Vagina (tissue), 2 donors: Measurements from ENCODE around the gene ATP11A. TPM values are rescaled to one million over a fixed set of nuclear protein-coding genes. Genes with fewer than 3 reads are reported as not detected.

Experiments used
- DNase-seq, 2 donors: peaks; one replicate each; pipeline ENCODE4 v3.0.0-alpha.2; 2017; ENCODE audit errors: extremely low spot score in 2 of 2
- H3K27ac ChIP-seq: fragments of 200-600 bp; sonication (generic); one replicate; pipeline ENCODE4 v1.5.1; 2019
- H3K27me3 ChIP-seq: fragments of 200-600 bp; sonication (generic); one replicate; pipeline ENCODE4 v1.5.1; 2019
- H3K36me3 ChIP-seq, 2 donors: fragments of 200-600 bp; sonication (generic); one replicate each; pipeline ENCODE4 v1.5.1; 2017 to 2019
- H3K4me1 ChIP-seq: fragments of 200-600 bp; sonication (generic); one replicate; pipeline ENCODE4 v1.5.1; 2019
- H3K4me3 ChIP-seq, 2 donors: fragments of 200-600 bp; sonication (generic); 1 replicate in 1 of 2; 2 replicates in 1 of 2; pipeline ENCODE4 v1.5.1; 2016 to 2019
- H3K9me3 ChIP-seq: fragments of 200-600 bp; sonication (generic); one replicate; pipeline ENCODE4 v1.5.1; 2019
- POLR2A ChIP-seq, 2 donors: fragments of 450-650 bp; IDR thresholded peaks; one replicate each; pipeline ENCODE4 v1.6.1; 2017; ENCODE audit warnings: antibody characterized with exemption in 2 of 2, mild to moderate bottlenecking in 2 of 2, moderate library complexity in 2 of 2
- POLR2AphosphoS5 ChIP-seq, 2 donors: sonication (generic); formaldehyde crosslinking; IDR thresholded peaks; one replicate each; pipeline ENCODE4 v1.9.0; 2017; ENCODE audit warnings: antibody characterized with exemption in 2 of 2, mild to moderate bottlenecking in 2 of 2, low read depth in 1 of 2; ENCODE audit not compliant: insufficient read depth in 1 of 2
- intact Hi-C: fragments of 100-400 bp; cut with DNase I; formaldehyde crosslinking; loops from one replicate; pipeline ENCODE4 v1.15.1; 2023
- total RNA-seq: library from RNA; depleted of rRNA; stranded (reverse); fragments of >200 nt; gene quantifications from one replicate; pipeline ENCODE4 v1.2.3, GENCODE V29; 2016
- TF ChIP-seq, protein P1 (sequence below), 3 experiments: fragments of 450-650 bp in 2 of 3; fragments of 200-600 bp in 1 of 3; sonication (generic) in 1 of 3; IDR thresholded peaks; one replicate each; pipeline ENCODE4 v1.5.1; 2017 to 2019; ENCODE audit warnings: antibody characterized with exemption in 3 of 3, mild to moderate bottlenecking in 2 of 3, moderate library complexity in 2 of 3

ATP11A gene
- total RNA-seq, 1 donor from 2014 or later, result 33.4 TPM

GRCh38 chr13:112724788-112725345 is 35.0 kb downstream of the ATP11A start:
- H3K27ac ChIP-seq, result no peak overlapping the region
- DNase-seq, result no peak
- H3K4me3 ChIP-seq, result no peak overlapping the region
- peaks cover 16% of the 10 kb centered on the region for H3K4me1 ChIP-seq
- no peaks in the 10 kb centered on the region for H3K27me3 ChIP-seq
- H3K9me3 ChIP-seq, result no peaks in the 10 kb centered on the region
- TF ChIP-seq, protein P1, sequence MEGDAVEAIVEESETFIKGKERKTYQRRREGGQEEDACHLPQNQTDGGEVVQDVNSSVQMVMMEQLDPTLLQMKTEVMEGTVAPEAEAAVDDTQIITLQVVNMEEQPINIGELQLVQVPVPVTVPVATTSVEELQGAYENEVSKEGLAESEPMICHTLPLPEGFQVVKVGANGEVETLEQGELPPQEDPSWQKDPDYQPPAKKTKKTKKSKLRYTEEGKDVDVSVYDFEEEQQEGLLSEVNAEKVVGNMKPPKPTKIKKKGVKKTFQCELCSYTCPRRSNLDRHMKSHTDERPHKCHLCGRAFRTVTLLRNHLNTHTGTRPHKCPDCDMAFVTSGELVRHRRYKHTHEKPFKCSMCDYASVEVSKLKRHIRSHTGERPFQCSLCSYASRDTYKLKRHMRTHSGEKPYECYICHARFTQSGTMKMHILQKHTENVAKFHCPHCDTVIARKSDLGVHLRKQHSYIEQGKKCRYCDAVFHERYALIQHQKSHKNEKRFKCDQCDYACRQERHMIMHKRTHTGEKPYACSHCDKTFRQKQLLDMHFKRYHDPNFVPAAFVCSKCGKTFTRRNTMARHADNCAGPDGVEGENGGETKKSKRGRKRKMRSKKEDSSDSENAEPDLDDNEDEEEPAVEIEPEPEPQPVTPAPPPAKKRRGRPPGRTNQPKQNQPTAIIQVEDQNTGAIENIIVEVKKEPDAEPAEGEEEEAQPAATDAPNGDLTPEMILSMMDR (IDR thresholded peaks at IDR 0.05), result no peak
- TF ChIP-seq POLR2A (IDR thresholded peaks at IDR 0.05) (no peak), POLR2AphosphoS5 (IDR thresholded peaks at IDR 0.05; ENCODE audit: insufficient read depth in 1 of 2, low read depth in 1 of 2) (no peak)
- intact Hi-C loops, result no loop called here
- H3K36me3 ChIP-seq, result no peaks in the 10 kb centered on the region

- H3K36me3 ChIP-seq, result no peaks in the 10 kb centered on the region
- peaks cover 16% of the 10 kb centered on the region for H3K4me1 ChIP-seq
- intact Hi-C loops, result no loop called here
- no peak overlapping the region for H3K4me3 ChIP-seq
- H3K9me3 ChIP-seq, result no peaks in the 10 kb centered on the region
- no peak for DNase-seq
- TF ChIP-seq, protein P1 (IDR thresholded peaks at IDR 0.05), result no peak
- TF ChIP-seq POLR2A (IDR thresholded peaks at IDR 0.05) (no peak), POLR2AphosphoS5 (IDR thresholded peaks at IDR 0.05; ENCODE audit: insufficient read depth in 1 of 2, low read depth in 1 of 2) (no peak)
- H3K27ac ChIP-seq, result no peak overlapping the region
- H3K27me3 ChIP-seq, result no peaks in the 10 kb centered on the region
These were observed 35.6 kb downstream of the ATP11A start for GRCh38 chr13:112725346-112726015.

DNA sequence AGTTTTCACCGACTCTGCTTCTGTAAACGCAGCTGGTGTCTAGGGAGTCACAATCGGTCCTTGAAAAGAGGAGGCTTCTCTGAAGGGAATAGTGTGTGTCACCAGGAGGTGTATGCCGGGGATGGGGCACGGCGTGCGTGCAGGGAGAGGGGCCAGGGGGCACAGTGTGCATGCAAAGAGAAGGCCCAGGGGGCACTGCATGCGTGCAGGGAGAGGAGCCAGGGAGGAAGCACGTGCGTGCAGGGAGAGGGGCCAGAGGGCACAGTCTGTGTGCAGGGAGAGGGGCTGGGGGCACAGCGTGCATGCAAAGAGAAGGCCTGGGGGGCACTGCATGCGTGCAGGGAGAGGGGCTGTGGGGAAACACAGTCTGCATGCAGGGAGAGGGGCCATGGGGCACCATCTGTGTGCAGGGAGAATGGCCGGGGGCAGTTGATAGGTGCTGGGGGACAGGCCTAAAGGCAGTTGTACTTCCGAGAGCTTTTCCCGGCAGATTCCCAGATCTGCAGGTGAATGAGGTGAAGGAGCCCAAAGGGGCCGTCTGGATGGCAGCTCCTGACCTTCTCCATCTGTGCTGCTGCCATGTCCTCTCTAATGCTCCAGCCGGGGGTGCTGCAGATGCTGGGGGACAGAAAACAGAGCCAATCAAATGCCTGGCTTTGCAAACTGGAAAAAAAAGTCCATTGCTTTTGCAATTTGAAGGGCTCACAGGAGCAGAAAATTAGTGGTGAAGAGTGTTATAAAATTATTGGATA is 36.4 kb downstream of the ATP11A start:
- intact Hi-C loops, result no loop called here
- H3K4me1 ChIP-seq, result peaks cover 16% of the 10 kb centered on the region
- no peak for DNase-seq
- no peaks in the 10 kb centered on the region for H3K36me3 ChIP-seq
- no peaks in the 10 kb centered on the region for H3K27me3 ChIP-seq
- no peaks in the 10 kb centered on the region for H3K9me3 ChIP-seq
- TF ChIP-seq POLR2AphosphoS5 (IDR thresholded peaks at IDR 0.05; ENCODE audit: insufficient read depth in 1 of 2, low read depth in 1 of 2), result no peak
- no peak for TF ChIP-seq POLR2A (IDR thresholded peaks at IDR 0.05)
- TF ChIP-seq, protein P1 (IDR thresholded peaks at IDR 0.05), result no peak
- no peak overlapping the region for H3K27ac ChIP-seq
- no peak overlapping the region for H3K4me3 ChIP-seq

DNA sequence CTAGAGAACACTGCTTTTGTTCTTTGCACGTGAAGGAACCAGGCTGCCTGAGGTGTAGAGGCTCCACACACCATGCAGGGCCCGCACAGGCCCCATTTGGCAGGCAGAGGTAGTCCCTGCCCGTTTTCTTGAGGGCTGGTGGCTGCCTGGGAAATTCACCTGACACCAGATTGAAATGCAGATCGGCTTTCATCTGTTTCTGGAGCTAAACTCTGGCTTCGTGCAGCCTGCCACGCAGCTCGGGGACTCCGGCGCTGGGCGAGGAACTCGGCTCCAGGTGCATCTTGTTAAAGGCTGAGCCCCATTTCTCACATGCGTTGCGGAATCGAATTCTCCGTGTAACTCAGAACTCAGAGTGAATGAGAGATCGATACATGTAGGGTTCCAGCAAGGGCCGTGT is 37.7 kb downstream of the ATP11A start:
- Histone ChIP-seq H3K27me3 (no peaks in the 10 kb centered on the region), H3K9me3 (no peaks in the 10 kb centered on the region), H3K27ac (no peak overlapping the region), H3K4me3 (no peak overlapping the region), H3K36me3 (no peaks in the 10 kb centered on the region), H3K4me1 (peaks cover 5% of the 10 kb centered on the region)
- no peak for DNase-seq
- intact Hi-C loops, result no loop called here
- no peak for TF ChIP-seq POLR2A (IDR thresholded peaks at IDR 0.05)

GRCh38 chr13:112728375-112729126 is 38.7 kb downstream of the ATP11A start:
- intact Hi-C loops, result no loop called here
- no peaks in the 10 kb centered on the region for H3K4me1 ChIP-seq
- TF ChIP-seq POLR2AphosphoS5 (IDR thresholded peaks at IDR 0.05; ENCODE audit: insufficient read depth in 1 of 2, low read depth in 1 of 2) (no peak), POLR2A (IDR thresholded peaks at IDR 0.05) (no peak)
- TF ChIP-seq, protein P1 (IDR thresholded peaks at IDR 0.05), result no peak
- H3K9me3 ChIP-seq, result no peaks in the 10 kb centered on the region
- DNase-seq, result no peak
- H3K4me3 ChIP-seq, result no peak overlapping the region
- no peaks in the 10 kb centered on the region for H3K36me3 ChIP-seq
- no peak overlapping the region for H3K27ac ChIP-seq
- no peaks in the 10 kb centered on the region for H3K27me3 ChIP-seq
